Activated CD4-positive, alpha-beta memory T cell treated with anti-CD3 and anti-CD28 coated beads, Interleukin-2, amount 10 ng/mL, durations not matched to agents 7 days and 5 days (primary cell): Measurements from ENCODE around the gene FALEC. TPM values are rescaled to one million over a fixed set of nuclear protein-coding genes. Genes with fewer than 3 reads are reported as not detected.

ENCODE experiments used
- CTCF ChIA-PET: fragments of 350-600 bp; sonication (Branson Sonifier 250); formaldehyde crosslinking; loops from one replicate; lab custom pipeline; 2021; ENCODE audit warnings: antibody characterized with exemption, inconsistent platforms; lab: Charles Lee
- POLR2A ChIA-PET: fragments of 350-600 bp; sonication (Branson Sonifier 250); formaldehyde crosslinking; loops from one replicate; lab custom pipeline; 2021; ENCODE audit warnings: antibody characterized with exemption; lab: Charles Lee
- DNase-seq: peaks from one replicate; pipeline ENCODE4 v3.0.0-alpha.2; 2020
- H3K27ac Mint-ChIP-seq: one replicate; pipeline ENCODE4 v1.8.0; 2021; ENCODE audit warnings: mild to moderate bottlenecking, mixed read lengths
- H3K27me3 Mint-ChIP-seq: one replicate; pipeline ENCODE4 v1.8.0; 2021; ENCODE audit warnings: mixed read lengths
- H3K36me3 Mint-ChIP-seq: one replicate; pipeline ENCODE4 v1.8.0; 2021; ENCODE audit warnings: low read depth, mixed read lengths
- H3K4me1 Mint-ChIP-seq: one replicate; pipeline ENCODE4 v1.8.0; 2021; ENCODE audit warnings: mixed read lengths
- H3K4me3 Mint-ChIP-seq: one replicate; pipeline ENCODE4 v1.8.0; 2021; ENCODE audit warnings: mild to moderate bottlenecking, mixed read lengths
- H3K9me3 Mint-ChIP-seq: one replicate; pipeline ENCODE4 v1.8.0; 2021; ENCODE audit warnings: mixed read lengths
- total RNA-seq, 2 experiments: library from RNA; stranded (reverse); gene quantifications; one replicate each; pipeline ENCODE4 v1.2.3, GENCODE V29; 2021

Gene FALEC
- total RNA-seq, 2 experiments from 2014 or later = not detected

DNA sequence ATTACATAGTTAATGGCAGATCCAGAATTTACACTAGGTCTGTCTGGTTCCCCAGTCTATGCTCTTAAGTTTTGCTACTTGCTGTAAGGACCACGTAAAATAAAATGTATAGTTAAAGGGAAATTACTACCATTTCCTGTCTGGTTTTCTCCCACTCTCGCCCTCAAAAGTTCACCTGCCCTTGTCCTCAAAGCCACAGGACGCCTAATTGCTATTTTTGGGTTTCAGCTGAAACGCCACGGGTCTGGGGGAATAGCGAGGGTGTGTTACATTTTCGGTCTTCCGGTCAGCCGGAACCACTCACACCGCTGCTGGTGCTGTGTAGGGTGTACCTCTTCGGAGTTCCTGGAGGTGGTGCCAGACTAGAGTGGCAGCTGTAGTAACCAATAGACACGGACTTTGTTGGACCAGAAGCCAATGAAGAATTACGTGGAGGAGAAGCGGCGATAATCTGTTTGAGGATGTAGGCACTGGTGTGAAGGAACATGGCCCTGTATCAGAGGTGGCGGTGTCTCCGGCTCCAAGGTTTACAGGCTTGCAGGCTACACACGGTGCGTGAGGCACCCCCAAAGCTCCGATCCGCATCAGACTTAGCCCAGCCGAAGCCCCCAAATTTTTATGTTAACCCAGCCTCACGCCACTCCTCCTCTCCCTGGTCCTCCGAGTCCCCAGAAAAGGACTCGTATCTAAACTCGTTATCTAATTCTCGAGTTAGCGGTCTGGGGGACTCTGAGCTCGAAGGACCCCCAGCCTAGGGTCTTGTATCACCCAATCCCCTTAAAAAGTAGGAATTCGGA, 28.4 kb upstream of the FALEC start, which contains the start of gene TARS2:
TSS of gene TARS2 (plus strand) at position 454 of the 797 bp plus-strand sequence. CDS start at position 486, 32 bp downstream.
- POLR2A ChIA-PET = interaction anchor here (0.5 to 7.2 kb wide), 33 partner anchors 10 to 477 kb away, joined by 3 to 45 read pairs (median 4); partner anchors contain the start of genes APH1A, ENSA, FALEC and GOLPH3L
- H3K27ac Mint-ChIP-seq = peak within 1 kb of the TSS; percentile 85
- peak; percentile 96 for DNase-seq
- H3K36me3 Mint-ChIP-seq = peaks cover 24% of the 10 kb centered on the region
- no peaks in the 10 kb centered on the region for H3K27me3 Mint-ChIP-seq
- CTCF ChIA-PET = interaction anchor here (0.6 to 1.6 kb wide), 6 partner anchors 15 to 231 kb away, joined by 3 to 4 read pairs (median 4); partner anchors contain the start of gene FALEC
- H3K9me3 Mint-ChIP-seq = no peaks in the 10 kb centered on the region
- peaks cover 25% of the 10 kb centered on the region for H3K4me1 Mint-ChIP-seq
- H3K4me3 Mint-ChIP-seq = peak within 1 kb of the TSS; percentile 83

DNA sequence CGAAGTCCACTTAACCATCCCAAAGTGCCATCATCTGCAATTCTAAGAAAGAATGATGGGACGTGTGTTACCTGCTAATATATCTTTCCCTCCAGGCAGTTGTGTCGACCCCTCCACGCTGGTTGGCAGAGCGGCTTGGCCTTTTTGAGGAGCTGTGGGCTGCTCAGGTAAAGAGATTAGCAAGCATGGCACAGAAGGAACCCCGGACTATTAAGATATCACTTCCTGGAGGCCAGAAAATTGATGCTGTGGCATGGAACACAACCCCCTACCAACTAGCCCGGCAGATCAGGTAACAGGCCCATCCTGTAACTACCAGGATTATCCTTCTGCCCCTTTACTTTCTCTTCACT, 27.8 kb upstream of the FALEC start:
- POLR2A ChIA-PET = interaction anchor here (0.6 to 7.2 kb wide), 28 partner anchors 9 to 477 kb away, joined by 3 to 45 read pairs (median 4); partner anchors contain the start of genes APH1A, ENSA, FALEC and GOLPH3L
- H3K27ac Mint-ChIP-seq = peak overlapping the region; percentile 85
- no peaks in the 10 kb centered on the region for H3K27me3 Mint-ChIP-seq
- H3K4me1 Mint-ChIP-seq = peaks cover 25% of the 10 kb centered on the region
- no peak for DNase-seq
- no peaks in the 10 kb centered on the region for H3K9me3 Mint-ChIP-seq
- H3K4me3 Mint-ChIP-seq = peak overlapping the region; percentile 83
- CTCF ChIA-PET = interaction anchor here (0.6 to 1.6 kb wide), 4 partner anchors 15 to 232 kb away, joined by 3 to 4 read pairs (median 4); partner anchors contain the start of gene FALEC
- H3K36me3 Mint-ChIP-seq = peaks cover 29% of the 10 kb centered on the region

DNA sequence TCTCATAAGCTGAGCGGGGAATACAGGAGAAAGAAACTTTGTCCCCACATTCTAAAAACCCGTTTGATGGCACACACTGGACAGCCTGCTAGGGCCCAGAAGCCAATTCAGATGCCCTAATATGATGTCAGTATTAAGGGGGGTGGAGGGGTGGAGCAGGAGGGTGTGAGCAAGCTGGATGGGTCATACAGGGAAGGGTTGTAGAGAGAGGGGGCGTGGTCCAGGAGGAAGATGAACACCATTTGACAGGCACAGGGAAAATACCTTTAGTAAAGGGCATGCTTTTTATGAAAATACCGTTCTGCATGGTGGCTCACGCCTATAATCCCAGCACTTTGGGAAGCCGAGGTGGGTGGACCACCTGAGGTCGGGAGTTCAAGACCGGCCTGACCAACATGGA, 22.4 kb upstream of the FALEC start:
- no peak overlapping the region for H3K4me3 Mint-ChIP-seq
- H3K27me3 Mint-ChIP-seq = no peaks in the 10 kb centered on the region
- CTCF ChIA-PET = interaction anchor here (0.9 kb wide), 1 partner anchor 30 kb away, joined by 4 read pairs; no protein-coding TSS in a partner anchor
- no peak overlapping the region for H3K27ac Mint-ChIP-seq
- H3K9me3 Mint-ChIP-seq = no peaks in the 10 kb centered on the region
- DNase-seq = no peak
- peaks cover 51% of the 10 kb centered on the region for H3K36me3 Mint-ChIP-seq
- POLR2A ChIA-PET = interaction anchor here (1.0 kb wide), 1 partner anchor 22 kb away, joined by 3 read pairs; no protein-coding TSS in a partner anchor
- H3K4me1 Mint-ChIP-seq = peaks cover 11% of the 10 kb centered on the region

DNA sequence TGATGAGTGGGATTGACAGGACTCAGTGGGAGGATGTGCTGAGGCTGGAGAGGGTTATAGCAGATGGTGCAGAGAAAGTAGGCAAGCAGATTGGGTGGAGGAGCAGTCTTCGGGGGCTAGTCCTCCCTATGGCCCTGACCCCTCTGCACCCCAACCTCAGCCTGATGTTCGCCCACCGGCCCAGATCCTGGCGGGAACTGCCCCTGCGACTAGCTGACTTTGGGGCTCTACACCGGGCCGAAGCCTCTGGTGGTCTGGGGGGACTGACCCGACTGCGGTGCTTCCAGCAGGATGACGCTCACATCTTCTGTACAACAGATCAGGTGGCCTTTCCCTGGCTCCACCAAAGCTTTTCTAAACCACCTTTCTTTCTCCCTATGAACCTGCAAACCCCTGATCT, 17.2 kb upstream of the FALEC start:
- no peaks in the 10 kb centered on the region for H3K9me3 Mint-ChIP-seq
- no peaks in the 10 kb centered on the region for H3K4me1 Mint-ChIP-seq
- no peak overlapping the region for H3K27ac Mint-ChIP-seq
- ChIA-PET POLR2A (interaction anchor here (0.7 to 1.9 kb wide), 2 partner anchors 11 to 415 kb away, joined by 3 to 10 read pairs; partner anchors contain the start of gene TARS2), CTCF (interaction anchor here (1.3 kb wide), 1 partner anchor 35 kb away, joined by 3 read pairs; no protein-coding TSS in a partner anchor)
- peaks cover 45% of the 10 kb centered on the region for H3K36me3 Mint-ChIP-seq
- H3K4me3 Mint-ChIP-seq = no peak overlapping the region
- no peak for DNase-seq
- H3K27me3 Mint-ChIP-seq = no peaks in the 10 kb centered on the region

DNA sequence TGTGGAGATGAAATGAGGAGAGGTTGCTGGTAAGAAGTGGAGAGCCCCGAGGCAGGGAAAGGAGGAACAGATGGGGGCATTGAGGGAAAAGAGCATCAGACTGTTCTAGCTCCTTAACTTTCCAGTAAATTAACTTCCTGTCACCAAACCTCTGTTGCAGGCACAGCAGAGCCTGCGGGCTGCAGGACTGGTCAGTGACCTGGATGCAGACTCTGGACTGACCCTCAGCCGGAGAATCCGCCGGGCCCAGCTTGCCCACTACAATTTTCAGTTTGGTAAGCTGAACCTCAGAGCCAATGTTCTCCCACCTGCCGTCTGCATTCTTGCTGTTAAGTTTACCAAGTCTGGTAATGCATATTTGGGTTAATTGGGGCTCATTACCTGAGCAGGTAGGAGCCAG, 10.1 kb upstream of the FALEC start:
- peaks cover 15% of the 10 kb centered on the region for H3K4me1 Mint-ChIP-seq
- H3K27ac Mint-ChIP-seq = no peak overlapping the region
- POLR2A ChIA-PET = no interaction called here
- peaks cover 43% of the 10 kb centered on the region for H3K36me3 Mint-ChIP-seq
- CTCF ChIA-PET = interaction anchor here (0.6 kb wide), 1 partner anchor 566 kb away, joined by 3 read pairs; no protein-coding TSS in a partner anchor
- no peak for DNase-seq
- no peaks in the 10 kb centered on the region for H3K27me3 Mint-ChIP-seq
- H3K4me3 Mint-ChIP-seq = no peak overlapping the region
- no peaks in the 10 kb centered on the region for H3K9me3 Mint-ChIP-seq

DNA sequence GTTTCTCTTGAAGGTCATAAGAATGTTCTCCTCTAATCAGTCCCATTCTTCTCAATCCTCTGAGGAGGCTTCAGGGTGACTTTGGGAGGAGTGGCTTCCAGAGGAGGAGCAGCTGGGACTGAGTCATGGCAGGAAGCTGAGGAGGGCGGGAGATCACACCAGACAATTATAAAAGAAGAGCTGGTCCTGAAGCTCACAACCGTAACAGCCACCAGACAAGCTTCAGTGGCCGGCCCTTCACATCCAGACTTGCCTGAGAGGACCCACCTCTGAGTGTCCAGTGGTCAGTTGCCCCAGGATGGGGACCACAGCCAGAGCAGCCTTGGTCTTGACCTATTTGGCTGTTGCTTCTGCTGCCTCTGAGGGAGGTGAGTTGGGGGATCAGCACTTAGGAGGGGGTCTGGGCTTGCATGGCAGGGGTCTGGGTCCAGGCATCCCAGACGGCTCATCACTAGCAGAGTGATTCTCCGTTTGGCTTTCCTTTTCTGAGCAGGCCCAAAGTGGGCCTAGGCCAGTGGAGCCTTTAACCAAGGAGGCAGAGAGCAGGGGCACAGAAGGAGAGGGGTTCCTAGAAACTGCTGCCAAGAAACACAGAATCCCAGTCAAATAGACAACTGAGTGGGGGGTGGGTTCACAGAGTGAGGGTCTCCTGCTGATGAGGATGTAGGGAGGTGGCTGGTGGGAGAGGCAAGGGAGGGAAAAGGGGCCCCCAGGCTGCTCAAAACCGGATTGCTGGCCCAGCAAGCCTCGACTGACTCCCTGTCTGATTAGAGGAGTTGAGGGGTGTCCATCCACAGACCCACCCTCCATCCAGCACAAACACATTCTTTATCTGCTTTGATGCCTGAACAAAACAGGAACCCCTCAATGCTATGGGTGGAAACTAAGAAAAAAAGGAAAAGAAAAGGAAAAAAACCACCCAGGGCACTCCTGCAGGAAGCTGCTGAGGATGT, 7.4 kb upstream of the FALEC start, which contains the start of gene ECM1:
TSS of gene ECM1 (plus strand) at position 198 of the 953 bp plus-strand sequence. CDS start at position 299, 101 bp downstream.
- POLR2A ChIA-PET = interaction anchor here (0.5 to 0.9 kb wide), 3 partner anchors 8 to 85 kb away, joined by 3 to 4 read pairs (median 3); no protein-coding TSS in a partner anchor
- Mint-ChIP-seq H3K27me3 (no peaks in the 10 kb centered on the region), H3K27ac (peak within 1 kb of the TSS; percentile 14), H3K9me3 (no peaks in the 10 kb centered on the region), H3K4me3 (no peak within 1 kb of the TSS), H3K4me1 (peaks cover 21% of the 10 kb centered on the region), H3K36me3 (peaks cover 31% of the 10 kb centered on the region)
- CTCF ChIA-PET = interaction anchor here (0.5 to 1.0 kb wide), 3 partner anchors 24 to 414 kb away, joined by 3 to 4 read pairs (median 3); no protein-coding TSS in a partner anchor
- DNase-seq = no peak

DNA sequence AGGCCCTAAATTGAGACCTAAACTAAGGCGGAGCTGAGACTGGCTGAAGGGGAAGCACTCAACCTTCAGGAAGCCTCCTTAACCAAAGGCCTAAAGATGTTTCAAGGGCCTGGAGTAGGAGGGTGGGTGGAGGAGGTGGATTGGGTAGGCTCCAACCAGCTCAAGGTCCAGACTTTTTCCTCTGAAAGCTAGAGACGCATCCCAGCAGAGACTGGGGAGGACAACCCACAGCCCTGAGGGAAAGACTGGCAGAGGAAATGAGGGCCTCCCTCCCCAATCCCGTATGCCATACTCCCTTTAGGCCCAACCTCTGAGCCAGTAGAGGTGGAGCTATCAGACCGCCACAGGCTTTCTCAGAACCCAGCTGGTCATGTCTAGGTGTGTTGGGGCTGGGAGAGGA, 6.6 kb upstream of the FALEC start:
- ChIA-PET POLR2A (interaction anchor here (0.5 kb wide), 1 partner anchor 76 kb away, joined by 3 read pairs; no protein-coding TSS in a partner anchor), CTCF (interaction anchor here (1.0 kb wide), 1 partner anchor 23 kb away, joined by 3 read pairs; no protein-coding TSS in a partner anchor)
- Mint-ChIP-seq H3K4me1 (peaks cover 25% of the 10 kb centered on the region), H3K27me3 (no peaks in the 10 kb centered on the region), H3K9me3 (no peaks in the 10 kb centered on the region), H3K27ac (no peak overlapping the region), H3K36me3 (peaks cover 28% of the 10 kb centered on the region), H3K4me3 (no peak overlapping the region)
- DNase-seq = no peak

DNA sequence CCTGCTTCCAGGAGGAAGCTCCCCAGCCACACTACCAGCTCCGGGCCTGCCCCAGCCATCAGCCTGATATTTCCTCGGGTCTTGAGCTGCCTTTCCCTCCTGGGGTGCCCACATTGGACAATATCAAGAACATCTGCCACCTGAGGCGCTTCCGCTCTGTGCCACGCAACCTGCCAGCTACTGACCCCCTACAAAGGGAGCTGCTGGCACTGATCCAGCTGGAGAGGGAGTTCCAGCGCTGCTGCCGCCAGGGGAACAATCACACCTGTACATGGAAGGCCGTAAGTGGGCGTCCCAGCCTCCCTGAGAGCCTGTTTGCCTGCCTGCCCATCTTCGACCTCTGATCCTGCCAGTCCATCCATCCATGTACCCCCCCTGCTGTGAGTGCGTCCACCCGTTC, 4.0 kb upstream of the FALEC start:
- Mint-ChIP-seq H3K4me3 (no peak overlapping the region), H3K36me3 (peaks cover 10% of the 10 kb centered on the region), H3K27ac (no peak overlapping the region), H3K9me3 (no peaks in the 10 kb centered on the region), H3K27me3 (no peaks in the 10 kb centered on the region), H3K4me1 (peaks cover 35% of the 10 kb centered on the region)
- CTCF ChIA-PET = no interaction called here
- POLR2A ChIA-PET = interaction anchor here (2.4 kb wide), 1 partner anchor 24 kb away, joined by 8 read pairs; the partner anchor contains the start of gene TARS2
- no peak for DNase-seq

DNA sequence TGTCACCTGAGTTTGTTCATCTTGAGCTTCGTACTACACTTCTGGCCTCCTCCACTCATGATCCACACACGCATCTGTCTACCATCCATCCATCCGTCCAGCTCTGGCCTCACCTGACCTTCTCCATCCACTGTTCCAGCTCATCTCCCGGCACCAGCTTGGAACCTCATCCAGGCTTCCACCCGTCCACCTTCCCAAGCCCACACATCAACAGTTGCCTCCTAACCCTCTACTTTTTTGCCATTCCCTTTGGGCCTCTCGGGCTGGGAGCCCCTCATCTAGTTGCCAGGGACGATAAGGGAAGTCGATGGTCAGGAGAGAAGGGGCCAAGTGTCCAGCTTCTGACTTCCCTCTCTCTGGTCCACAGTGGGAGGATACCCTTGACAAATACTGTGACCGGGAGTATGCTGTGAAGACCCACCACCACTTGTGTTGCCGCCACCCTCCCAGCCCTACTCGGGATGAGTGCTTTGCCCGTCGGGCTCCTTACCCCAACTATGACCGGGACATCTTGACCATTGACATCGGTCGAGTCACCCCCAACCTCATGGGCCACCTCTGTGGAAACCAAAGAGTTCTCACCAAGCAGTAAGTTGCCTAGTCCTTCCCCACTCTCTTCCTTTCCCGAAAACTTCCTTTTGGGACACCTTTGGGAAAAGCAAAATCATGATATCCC, 3.4 kb upstream of the FALEC start:
- Mint-ChIP-seq H3K9me3 (no peaks in the 10 kb centered on the region), H3K36me3 (peaks cover 5% of the 10 kb centered on the region), H3K27ac (no peak overlapping the region), H3K27me3 (no peaks in the 10 kb centered on the region), H3K4me1 (peaks cover 38% of the 10 kb centered on the region), H3K4me3 (no peak overlapping the region)
- POLR2A ChIA-PET = interaction anchor here (1.6 to 2.4 kb wide), 2 partner anchors 24 to 25 kb away, joined by 7 to 8 read pairs; partner anchors contain the start of gene TARS2
- CTCF ChIA-PET = no interaction called here
- DNase-seq = no peak

DNA sequence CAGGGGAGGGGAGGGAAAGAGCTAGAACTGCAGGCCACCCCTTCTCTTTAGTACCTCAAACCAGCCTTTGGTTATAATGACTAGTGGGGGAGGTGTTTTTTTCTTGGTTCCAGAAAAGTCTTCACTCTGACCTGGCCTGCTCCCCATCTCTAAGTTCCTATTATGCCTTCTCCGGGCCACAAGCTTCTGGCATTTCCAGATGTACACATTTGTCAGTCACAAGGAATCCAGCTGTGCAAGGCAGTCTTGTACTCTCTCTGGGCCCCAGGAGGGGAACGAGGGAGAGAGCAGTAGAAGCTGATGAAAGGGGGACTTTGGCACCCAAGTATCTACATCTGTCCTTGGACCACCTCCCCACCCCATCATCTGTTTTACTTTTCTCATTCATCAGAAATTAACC, 2.7 kb upstream of the FALEC start:
- Mint-ChIP-seq H3K4me1 (peaks cover 37% of the 10 kb centered on the region), H3K4me3 (no peak overlapping the region), H3K36me3 (peaks cover under 1% of the 10 kb centered on the region), H3K27ac (no peak overlapping the region), H3K9me3 (no peaks in the 10 kb centered on the region), H3K27me3 (no peaks in the 10 kb centered on the region)
- POLR2A ChIA-PET = interaction anchor here (0.6 to 1.6 kb wide), 2 partner anchors 25 to 677 kb away, joined by 3 to 7 read pairs; partner anchors contain the start of genes TARS2 and VPS72
- CTCF ChIA-PET = no interaction called here
- DNase-seq = no peak

DNA sequence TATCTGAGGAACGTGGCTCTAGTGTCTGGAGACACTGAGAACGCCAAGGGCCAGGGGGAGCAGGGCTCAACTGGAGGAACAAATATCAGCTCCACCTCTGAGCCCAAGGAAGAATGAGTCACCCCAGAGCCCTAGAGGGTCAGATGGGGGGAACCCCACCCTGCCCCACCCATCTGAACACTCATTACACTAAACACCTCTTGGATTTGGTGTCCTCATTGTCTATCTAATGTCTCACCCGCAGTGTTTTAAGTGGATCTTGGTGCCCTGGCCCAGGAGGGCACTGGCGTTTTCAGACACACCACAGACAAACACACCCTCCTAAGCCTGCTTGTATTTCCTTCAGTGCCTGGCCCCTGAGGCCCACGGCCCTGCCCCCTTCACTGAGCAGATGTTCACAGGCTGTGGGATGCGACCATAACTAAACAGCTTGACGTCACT, 2.2 kb upstream of the FALEC start:
- H3K36me3 Mint-ChIP-seq = no peaks in the 10 kb centered on the region
- no peak for DNase-seq
- H3K4me1 Mint-ChIP-seq = peaks cover 32% of the 10 kb centered on the region
- H3K4me3 Mint-ChIP-seq = no peak overlapping the region
- H3K27ac Mint-ChIP-seq = no peak overlapping the region
- no peaks in the 10 kb centered on the region for H3K27me3 Mint-ChIP-seq
- H3K9me3 Mint-ChIP-seq = no peaks in the 10 kb centered on the region
- CTCF ChIA-PET = no interaction called here
- POLR2A ChIA-PET = interaction anchor here (0.6 to 1.6 kb wide), 2 partner anchors 26 to 677 kb away, joined by 3 to 7 read pairs; partner anchors contain the start of genes TARS2 and VPS72
